HepG2 (cell line): ENCODE measurements around the gene SLC34A3. TPM values are rescaled to one million over a fixed set of nuclear protein-coding genes. Genes with fewer than 3 reads are reported as not detected.

Experiments used
- AGO2 ChIP-seq: fragments of 200-400 bp; formaldehyde crosslinking; optimal IDR thresholded peaks from 2 replicates; pipeline ENCODE3; 2017; ENCODE audit warnings: mild to moderate bottlenecking, low read depth, low read length, moderate library complexity
- DZIP1 ChIP-seq: sonication (generic); formaldehyde crosslinking; IDR thresholded peaks from 2 replicates; pipeline ENCODE4 v1.5.0; 2020; ENCODE audit warnings: mild to moderate bottlenecking, missing genetic modification reagents
- HOXA7 ChIP-seq: sonication (generic); formaldehyde crosslinking; IDR thresholded peaks from 2 replicates; pipeline ENCODE4 v1.8.1; 2022; ENCODE audit warnings: mild to moderate bottlenecking, missing genetic modification reagents, moderate library complexity
- PAF1 ChIP-seq: IDR thresholded peaks from 2 replicates; pipeline ENCODE4 v1.6.1; 2016; ENCODE audit warnings: missing genetic modification reagents, missing compliant biosample characterization
- PREB ChIP-seq: sonication (generic); formaldehyde crosslinking; IDR thresholded peaks from 2 replicates; pipeline ENCODE4 v1.4.0; 2020; ENCODE audit warnings: missing genetic modification reagents
- SRSF1 ChIP-seq: fragments of 200-400 bp; formaldehyde crosslinking; optimal IDR thresholded peaks from 2 replicates; pipeline ENCODE3; 2017; ENCODE audit warnings: mild to moderate bottlenecking, low read depth, low read length, moderate library complexity
- SYNCRIP ChIP-seq: fragments of 200-400 bp; formaldehyde crosslinking; IDR thresholded peaks from 2 replicates; pipeline ENCODE4 v1.6.1; 2018; ENCODE audit warnings: mild to moderate bottlenecking, low read depth, low read length; ENCODE audit not compliant: insufficient read depth
- ZBTB14 ChIP-seq: sonication (generic); formaldehyde crosslinking; IDR thresholded peaks from 2 replicates; pipeline ENCODE4 v1.4.0; 2020; ENCODE audit warnings: missing genetic modification reagents
- ZFP36L2 ChIP-seq: sonication (generic); formaldehyde crosslinking; IDR thresholded peaks from 2 replicates; pipeline ENCODE4 v1.4.0; 2020; ENCODE audit warnings: missing genetic modification reagents
- ZNF30 ChIP-seq: sonication (generic); formaldehyde crosslinking; IDR thresholded peaks from 2 replicates; pipeline ENCODE4 v1.5.0; 2020; ENCODE audit warnings: mild to moderate bottlenecking, missing genetic modification reagents
- ZNF501 ChIP-seq: sonication (generic); formaldehyde crosslinking; IDR thresholded peaks from 2 replicates; pipeline ENCODE4 v1.5.1; 2020; ENCODE audit warnings: mild to moderate bottlenecking, moderate library complexity, missing genetic modification reagents
- ZNF788 ChIP-seq: sonication (generic); formaldehyde crosslinking; IDR thresholded peaks from 2 replicates; pipeline ENCODE4 v1.5.0; 2020; ENCODE audit warnings: mild to moderate bottlenecking, missing genetic modification reagents, borderline replicate concordance
- polyA plus RNA-seq, 8 experiments: library from polyadenylated mRNA; depleted of rRNA in 3 of 8; stranded (reverse) in 7 of 8; unstranded in 1 of 8; fragments of >200 nt; fragmentation: Illumina TruSeq in 4 of 8; extraction: Trizol in 4 of 8; gene quantifications; 2 replicates each; pipeline versions ENCODE4 v1.2.1 to v1.2.3, GENCODE V29; 2011 to 2016; ENCODE audit warnings: low read depth in 4 of 8, missing spikeins in 1 of 8, mixed read lengths in 1 of 8; ENCODE audit not compliant: insufficient read depth in 1 of 8
- total RNA-seq, 5 experiments: library from RNA; depleted of rRNA; stranded (reverse); fragments of >200 nt; fragmentation: Illumina TruSeq; extraction: Trizol; gene quantifications; 2 replicates each; pipeline ENCODE4 v1.2.3, GENCODE V29; 2016; ENCODE audit warnings: low read depth in 1 of 5
- TF ChIP-seq, protein P1 (sequence below): IDR thresholded peaks from 2 replicates; pipeline ENCODE4 v1.6.1; 2018; ENCODE audit warnings: missing genetic modification reagents, mild to moderate bottlenecking, missing compliant biosample characterization
- TF ChIP-seq, protein P2 (sequence below): sonication (generic); formaldehyde crosslinking; IDR thresholded peaks from 2 replicates; pipeline ENCODE4 v1.5.1; 2020; ENCODE audit warnings: missing genetic modification reagents, mild to moderate bottlenecking, borderline replicate concordance
- TF ChIP-seq, protein P3 (sequence below): sonication (generic); formaldehyde crosslinking; IDR thresholded peaks from 2 replicates; pipeline ENCODE4 v1.9.0; 2022; ENCODE audit warnings: low read depth, missing genetic modification reagents

The SLC34A3 gene
- total and polyA plus RNA-seq, 2 of the 13 experiments (the other 11 are each of a cell fraction or from before 2014, with no cell fraction given) = 0.07 to 1.0 TPM

DNA sequence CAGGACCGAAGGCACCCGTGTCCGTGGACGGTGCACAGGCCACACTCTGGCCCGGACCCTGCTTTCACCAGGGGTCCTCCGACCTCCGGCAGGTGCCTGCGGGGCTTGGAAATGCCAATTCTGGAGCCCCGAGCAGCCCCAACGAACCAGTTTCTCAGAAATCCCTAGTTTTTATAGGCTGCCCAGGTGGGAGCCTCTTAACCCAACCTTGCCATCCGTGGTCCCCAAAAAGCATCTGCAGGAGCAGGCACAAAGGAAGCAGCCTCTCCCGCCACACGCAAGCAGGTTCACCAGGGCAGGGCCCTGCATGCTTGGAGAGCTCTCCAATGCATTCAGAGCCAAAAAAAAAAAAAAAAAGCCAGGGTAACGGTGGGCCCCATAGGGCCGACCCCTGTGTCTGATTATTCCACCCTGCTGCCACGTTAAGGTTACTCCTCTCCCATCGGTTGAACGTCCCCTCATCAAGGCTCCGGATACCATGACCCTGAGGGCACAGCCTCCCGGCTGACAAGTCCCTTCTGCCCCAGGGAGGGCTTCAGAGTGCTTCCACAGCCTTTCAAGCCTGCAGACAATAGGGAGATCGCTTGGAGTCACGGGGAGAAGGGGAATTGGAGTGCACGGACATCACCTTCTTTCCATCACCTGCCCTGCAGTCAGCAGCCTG is 29.4 kb upstream of the SLC34A3 start (continued):
- TF ChIP-seq ZBTB14 (no peak), ZNF30 (CRISPR knock-in tag) (no peak), ZNF501 (peak; percentile 21; the same call in 1 of the 2 replicates), ZNF788 (CRISPR knock-in tag) (0 out of 2 replicates have a peak, but pooled peaks have one; percentile 6), PREB (no peak), ZFP36L2 (CRISPR knock-in tag) (no peak), SYNCRIP (no peak), SRSF1 (no peak), PAF1 (CRISPR knock-in tag) (no peak), HOXA7 (CRISPR knock-in tag) (no peak), AGO2 (peak; percentile 48), DZIP1 (CRISPR knock-in tag) (no peak)
- TF ChIP-seq, protein P1, sequence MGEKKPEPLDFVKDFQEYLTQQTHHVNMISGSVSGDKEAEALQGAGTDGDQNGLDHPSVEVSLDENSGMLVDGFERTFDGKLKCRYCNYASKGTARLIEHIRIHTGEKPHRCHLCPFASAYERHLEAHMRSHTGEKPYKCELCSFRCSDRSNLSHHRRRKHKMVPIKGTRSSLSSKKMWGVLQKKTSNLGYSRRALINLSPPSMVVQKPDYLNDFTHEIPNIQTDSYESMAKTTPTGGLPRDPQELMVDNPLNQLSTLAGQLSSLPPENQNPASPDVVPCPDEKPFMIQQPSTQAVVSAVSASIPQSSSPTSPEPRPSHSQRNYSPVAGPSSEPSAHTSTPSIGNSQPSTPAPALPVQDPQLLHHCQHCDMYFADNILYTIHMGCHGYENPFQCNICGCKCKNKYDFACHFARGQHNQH (CRISPR knock-in tag) = 0 out of 2 replicates have a peak, but pooled peaks have one; percentile 59
- TF ChIP-seq, protein P2, sequence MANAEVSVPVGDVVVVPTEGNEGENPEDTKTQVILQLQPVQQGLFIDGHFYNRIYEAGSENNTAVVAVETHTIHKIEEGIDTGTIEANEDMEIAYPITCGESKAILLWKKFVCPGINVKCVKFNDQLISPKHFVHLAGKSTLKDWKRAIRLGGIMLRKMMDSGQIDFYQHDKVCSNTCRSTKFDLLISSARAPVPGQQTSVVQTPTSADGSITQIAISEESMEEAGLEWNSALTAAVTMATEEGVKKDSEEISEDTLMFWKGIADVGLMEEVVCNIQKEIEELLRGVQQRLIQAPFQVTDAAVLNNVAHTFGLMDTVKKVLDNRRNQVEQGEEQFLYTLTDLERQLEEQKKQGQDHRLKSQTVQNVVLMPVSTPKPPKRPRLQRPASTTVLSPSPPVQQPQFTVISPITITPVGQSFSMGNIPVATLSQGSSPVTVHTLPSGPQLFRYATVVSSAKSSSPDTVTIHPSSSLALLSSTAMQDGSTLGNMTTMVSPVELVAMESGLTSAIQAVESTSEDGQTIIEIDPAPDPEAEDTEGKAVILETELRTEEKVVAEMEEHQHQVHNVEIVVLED (CRISPR knock-in tag) = no peak
- TF ChIP-seq, protein P3, sequence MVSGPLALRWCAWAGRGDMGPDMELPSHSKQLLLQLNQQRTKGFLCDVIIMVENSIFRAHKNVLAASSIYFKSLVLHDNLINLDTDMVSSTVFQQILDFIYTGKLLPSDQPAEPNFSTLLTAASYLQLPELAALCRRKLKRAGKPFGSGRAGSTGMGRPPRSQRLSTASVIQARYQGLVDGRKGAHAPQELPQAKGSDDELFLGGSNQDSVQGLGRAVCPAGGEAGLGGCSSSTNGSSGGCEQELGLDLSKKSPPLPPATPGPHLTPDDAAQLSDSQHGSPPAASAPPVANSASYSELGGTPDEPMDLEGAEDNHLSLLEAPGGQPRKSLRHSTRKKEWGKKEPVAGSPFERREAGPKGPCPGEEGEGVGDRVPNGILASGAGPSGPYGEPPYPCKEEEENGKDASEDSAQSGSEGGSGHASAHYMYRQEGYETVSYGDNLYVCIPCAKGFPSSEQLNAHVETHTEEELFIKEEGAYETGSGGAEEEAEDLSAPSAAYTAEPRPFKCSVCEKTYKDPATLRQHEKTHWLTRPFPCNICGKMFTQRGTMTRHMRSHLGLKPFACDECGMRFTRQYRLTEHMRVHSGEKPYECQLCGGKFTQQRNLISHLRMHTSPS (CRISPR knock-in tag) = no peak
